NCI-H1417 (cell line): ENCODE measurements around the gene AFF1.
A peak's percentile ranks its signal among the peaks of the same experiment; 100 is the strongest.

Experiments used
- DNase-seq, 3 experiments: peaks; one replicate each; lab custom pipeline; 2025; lab: John Stamatoyannopoulos, UW

The AFF1 gene

GRCh38 chr4:87054900-87055299, 120.1 kb downstream of the AFF1 start:
- DNase-seq: no peak

GRCh38 chr4:87055311-87055710, 120.5 kb downstream of the AFF1 start:
- no peak for DNase-seq

GRCh38 chr4:87056881-87057280, 122.1 kb downstream of the AFF1 start:
- DNase-seq: no peak

GRCh38 chr4:87057835-87058355, 123.1 kb downstream of the AFF1 start:
- DNase-seq: no peak

GRCh38 chr4:87058356-87059073, 123.7 kb downstream of the AFF1 start:
- DNase-seq: peak in 2 of 3 experiments; percentile 36 to 77

- DNase-seq: no peak
Observed at GRCh38 chr4:87060957-87061356, 126.1 kb downstream of the AFF1 start.

GRCh38 chr4:87065021-87065420, 130.2 kb downstream of the AFF1 start:
- DNase-seq: no peak

- no peak for DNase-seq
Observed at GRCh38 chr4:87066403-87067123, 131.8 kb downstream of the AFF1 start.

GRCh38 chr4:87067124-87067885, 132.5 kb downstream of the AFF1 start:
- DNase-seq: no peak

GRCh38 chr4:87068583-87069021, 133.8 kb downstream of the AFF1 start:
- DNase-seq: peak; percentile 70 to 92 (median 90)

GRCh38 chr4:87069037-87069742, 134.4 kb downstream of the AFF1 start:
- peak; percentile 69 to 84 (median 70) for DNase-seq

- DNase-seq: peak in 2 of 3 experiments; percentile 6 to 21
Observed at GRCh38 chr4:87071401-87071800, 136.6 kb downstream of the AFF1 start.

- DNase-seq: peak in 1 of 3 experiments; percentile 42
Observed at GRCh38 chr4:87072545-87072944, 137.7 kb downstream of the AFF1 start.

- peak; percentile 76 to 95 (median 76) for DNase-seq
Observed at GRCh38 chr4:87073199-87074120, 138.6 kb downstream of the AFF1 start.

- DNase-seq: no peak
Observed at GRCh38 chr4:87074121-87074488, 139.3 kb downstream of the AFF1 start.

- no peak for DNase-seq
Observed at GRCh38 chr4:87075876-87076275, 141.1 kb downstream of the AFF1 start.

GRCh38 chr4:87076690-87077358, 142.0 kb downstream of the AFF1 start:
- DNase-seq: no peak

- peak in 1 of 3 experiments; percentile 14 for DNase-seq
Observed at GRCh38 chr4:87077914-87078585, 143.2 kb downstream of the AFF1 start.

- DNase-seq: no peak
Observed at GRCh38 chr4:87078987-87079486, 144.2 kb downstream of the AFF1 start.
